ENCODE measurements around the gene KIF5C.

GRCh38 chr2:148957023-148957422, 82.0 kb downstream of the KIF5C start:
- TF ChIP-seq CTCF (IDR thresholded peaks at IDR 0.05) (no peak), ZFX (IDR thresholded peaks at IDR 0.05; ENCODE audit: borderline replicate concordance) (no peak)
